ENCODE data around the gene PTPRD.

Gene PTPRD

GRCh38 chr9:10130061-10130675 is 482.6 kb downstream of the PTPRD start:
- no peak overlapping the region for H3K9ac ChIP-seq (ENCODE audit: insufficient read length)
- H3K4me3 ChIP-seq: no peak overlapping the region
- TF ChIP-seq EZH2 (IDR thresholded peaks at IDR 0.05): no peak
- TF ChIP-seq POLR2AphosphoS5 (IDR thresholded peaks at IDR 0.05; ENCODE audit: borderline replicate concordance, low read depth, low read length): no peak
- no peak for TF ChIP-seq FOXP2 (optimal IDR thresholded peaks at IDR 0.05; ENCODE audit: control extremely low read depth, extremely low read length, insufficient read depth)
- H3K9me3 ChIP-seq (ENCODE audit: low read depth, low read length): no peaks in the 10 kb centered on the region
- H3K36me3 ChIP-seq (ENCODE audit: insufficient read depth, low read length): no peaks in the 10 kb centered on the region
- DNase-seq (ENCODE audit: low read depth, low spot score): no peak
- H3K27ac ChIP-seq: no peak overlapping the region

GRCh38 chr9:10127867-10128266 is 484.9 kb downstream of the PTPRD start:
- Histone ChIP-seq H3K27ac (no peak overlapping the region), H3K9me3 (ENCODE audit: low read depth, low read length) (no peaks in the 10 kb centered on the region), H3K9ac (ENCODE audit: insufficient read length) (no peak overlapping the region), H3K4me3 (no peak overlapping the region), H3K36me3 (ENCODE audit: insufficient read depth, low read length) (no peaks in the 10 kb centered on the region)
- no peak for DNase-seq (ENCODE audit: low read depth, low spot score)
- no peak for TF ChIP-seq POLR2AphosphoS5 (IDR thresholded peaks at IDR 0.05; ENCODE audit: borderline replicate concordance, low read depth, low read length)

GRCh38 chr9:10112798-10113197 is 500.0 kb downstream of the PTPRD start:
- H3K27ac ChIP-seq: no peak overlapping the region
- H3K36me3 ChIP-seq (ENCODE audit: insufficient read depth, low read length): no peaks in the 10 kb centered on the region
- H3K9me3 ChIP-seq (ENCODE audit: low read depth, low read length): no peaks in the 10 kb centered on the region
- H3K4me3 ChIP-seq: no peak overlapping the region
- TF ChIP-seq FOXP2 (optimal IDR thresholded peaks at IDR 0.05; ENCODE audit: control extremely low read depth, extremely low read length, insufficient read depth): no peak
- no peak for TF ChIP-seq EZH2 (IDR thresholded peaks at IDR 0.05)
- TF ChIP-seq POLR2AphosphoS5 (IDR thresholded peaks at IDR 0.05; ENCODE audit: borderline replicate concordance, low read depth, low read length): no peak
- DNase-seq (ENCODE audit: low read depth, low spot score): no peak
- H3K9ac ChIP-seq (ENCODE audit: insufficient read length): no peak overlapping the region

- Histone ChIP-seq H3K4me3 (no peak overlapping the region), H3K9me3 (ENCODE audit: low read depth, low read length) (no peaks in the 10 kb centered on the region), H3K27ac (no peak overlapping the region), H3K9ac (ENCODE audit: insufficient read length) (no peak overlapping the region), H3K36me3 (ENCODE audit: insufficient read depth, low read length) (no peaks in the 10 kb centered on the region)
- DNase-seq (ENCODE audit: low read depth, low spot score): no peak
- TF ChIP-seq POLR2AphosphoS5 (IDR thresholded peaks at IDR 0.05; ENCODE audit: borderline replicate concordance, low read depth, low read length) (no peak), FOXP2 (optimal IDR thresholded peaks at IDR 0.05; ENCODE audit: control extremely low read depth, extremely low read length, insufficient read depth) (no peak), EZH2 (IDR thresholded peaks at IDR 0.05) (no peak)
Observed at GRCh38 chr9:10112070-10112469, 500.7 kb downstream of the PTPRD start.

- H3K9ac ChIP-seq (ENCODE audit: insufficient read length): no peak overlapping the region
- no peaks in the 10 kb centered on the region for H3K9me3 ChIP-seq (ENCODE audit: low read depth, low read length)
- no peak overlapping the region for H3K27ac ChIP-seq
- H3K4me3 ChIP-seq: no peak overlapping the region
- TF ChIP-seq FOXP2 (optimal IDR thresholded peaks at IDR 0.05; ENCODE audit: control extremely low read depth, extremely low read length, insufficient read depth): no peak
- DNase-seq (ENCODE audit: low read depth, low spot score): no peak
- H3K36me3 ChIP-seq (ENCODE audit: insufficient read depth, low read length): no peaks in the 10 kb centered on the region
Observed at GRCh38 chr9:10108815-10109214, 504.0 kb downstream of the PTPRD start.

- H3K9ac ChIP-seq (ENCODE audit: insufficient read length): no peak overlapping the region
- no peak overlapping the region for H3K4me3 ChIP-seq
- no peaks in the 10 kb centered on the region for H3K36me3 ChIP-seq (ENCODE audit: insufficient read depth, low read length)
- no peak for DNase-seq (ENCODE audit: low read depth, low spot score)
- no peak for TF ChIP-seq FOXP2 (optimal IDR thresholded peaks at IDR 0.05; ENCODE audit: control extremely low read depth, extremely low read length, insufficient read depth)
- no peak for TF ChIP-seq POLR2AphosphoS5 (IDR thresholded peaks at IDR 0.05; ENCODE audit: borderline replicate concordance, low read depth, low read length)
- TF ChIP-seq EZH2 (IDR thresholded peaks at IDR 0.05): no peak
- no peaks in the 10 kb centered on the region for H3K9me3 ChIP-seq (ENCODE audit: low read depth, low read length)
- H3K27ac ChIP-seq: no peak overlapping the region
Observed at GRCh38 chr9:10104774-10105173, 508.0 kb downstream of the PTPRD start.

- no peak overlapping the region for H3K27ac ChIP-seq
- H3K9me3 ChIP-seq (ENCODE audit: low read depth, low read length): no peaks in the 10 kb centered on the region
- TF ChIP-seq FOXP2 (optimal IDR thresholded peaks at IDR 0.05; ENCODE audit: control extremely low read depth, extremely low read length, insufficient read depth) (no peak), POLR2AphosphoS5 (IDR thresholded peaks at IDR 0.05; ENCODE audit: borderline replicate concordance, low read depth, low read length) (no peak), EZH2 (IDR thresholded peaks at IDR 0.05) (no peak)
- H3K36me3 ChIP-seq (ENCODE audit: insufficient read depth, low read length): no peaks in the 10 kb centered on the region
- DNase-seq (ENCODE audit: low read depth, low spot score): no peak
- H3K9ac ChIP-seq (ENCODE audit: insufficient read length): no peak overlapping the region
- no peak overlapping the region for H3K4me3 ChIP-seq
Observed at GRCh38 chr9:10095208-10095607, 517.6 kb downstream of the PTPRD start.

GRCh38 chr9:10094563-10094962 is 518.2 kb downstream of the PTPRD start:
- H3K9me3 ChIP-seq (ENCODE audit: low read depth, low read length): no peaks in the 10 kb centered on the region
- no peak overlapping the region for H3K27ac ChIP-seq
- TF ChIP-seq POLR2AphosphoS5 (IDR thresholded peaks at IDR 0.05; ENCODE audit: borderline replicate concordance, low read depth, low read length): no peak
- TF ChIP-seq FOXP2 (optimal IDR thresholded peaks at IDR 0.05; ENCODE audit: control extremely low read depth, extremely low read length, insufficient read depth): no peak
- TF ChIP-seq EZH2 (IDR thresholded peaks at IDR 0.05): no peak
- no peaks in the 10 kb centered on the region for H3K36me3 ChIP-seq (ENCODE audit: insufficient read depth, low read length)
- H3K4me3 ChIP-seq: no peak overlapping the region
- no peak overlapping the region for H3K9ac ChIP-seq (ENCODE audit: insufficient read length)
- no peak for DNase-seq (ENCODE audit: low read depth, low spot score)

- Histone ChIP-seq H3K9ac (ENCODE audit: insufficient read length) (no peak overlapping the region), H3K36me3 (ENCODE audit: insufficient read depth, low read length) (no peaks in the 10 kb centered on the region), H3K9me3 (ENCODE audit: low read depth, low read length) (no peaks in the 10 kb centered on the region), H3K27ac (no peak overlapping the region), H3K4me3 (no peak overlapping the region)
- DNase-seq (ENCODE audit: low read depth, low spot score): no peak
- no peak for TF ChIP-seq POLR2AphosphoS5 (IDR thresholded peaks at IDR 0.05; ENCODE audit: borderline replicate concordance, low read depth, low read length)
- no peak for TF ChIP-seq FOXP2 (optimal IDR thresholded peaks at IDR 0.05; ENCODE audit: control extremely low read depth, extremely low read length, insufficient read depth)
- TF ChIP-seq EZH2 (IDR thresholded peaks at IDR 0.05): no peak
Observed at GRCh38 chr9:10080012-10080411, 532.8 kb downstream of the PTPRD start.
